Ovary (tissue), 9 donors: ENCODE measurements around the gene HERPUD2. TPM values are rescaled to one million over a fixed set of nuclear protein-coding genes. Genes with fewer than 3 reads are reported as not detected.

Experiments
- DNase-seq, 5 donors: peaks; one replicate each; pipeline ENCODE4 v3.0.0-alpha.2; 2019 to 2020
- H3K27ac ChIP-seq, 2 donors: fragments of 200-600 bp; one replicate each; pipeline versions ENCODE4 v1.5.1 to v1.8.0; 2019 to 2022
- H3K27me3 ChIP-seq: fragments of 200-600 bp; one replicate; pipeline ENCODE4 v1.8.0; 2022
- H3K36me3 ChIP-seq: fragments of 200-600 bp; sonication (generic); one replicate; pipeline ENCODE4 v1.5.1; 2019
- H3K4me1 ChIP-seq: one replicate; pipeline ENCODE4 v1.8.1; 2013; ENCODE audit warnings: mild to moderate bottlenecking, moderate library complexity; ENCODE audit not compliant: insufficient read depth
- H3K4me3 ChIP-seq: fragments of 200-600 bp; sonication (generic); one replicate; pipeline ENCODE4 v1.5.1; 2017
- H3K9me3 ChIP-seq, 2 donors: fragments of 200-600 bp in 1 of 2; sonication (generic) in 1 of 2; one replicate each; pipeline versions ENCODE4 v1.5.1 to v1.8.1; 2013 to 2019; ENCODE audit warnings: mild to moderate bottlenecking in 1 of 2, moderate library complexity in 1 of 2
- EP300 ChIP-seq: sonication (generic); formaldehyde crosslinking; IDR thresholded peaks from one replicate; pipeline ENCODE4 v1.6.1; 2017; ENCODE audit warnings: antibody characterized with exemption
- POLR2A ChIP-seq: fragments of 450-650 bp; IDR thresholded peaks from one replicate; pipeline ENCODE4 v1.6.1; 2017; ENCODE audit warnings: antibody characterized with exemption, mild to moderate bottlenecking, moderate library complexity
- WGBS, 3 donors: extraction: QIAGEN DNeasy Blood & Tissue Kit in 1 of 3; methylation state at CpG; one replicate each; pipeline versions ENCODE4 v1.1.5 to v1.1.7; 2013 to 2017; 5-methylcytosine and 5-hydroxymethylcytosine counted together
- intact Hi-C, 4 donors: fragments of 100-400 bp; cut with DNase I; formaldehyde crosslinking; loops; one replicate each; pipeline versions ENCODE4 v1.11.0 to v1.15.1; 2022 to 2023
- polyA plus RNA-seq, 2 donors: library from polyadenylated mRNA; stranded (reverse); fragments of 200-250 nt in 1 of 2; fragments of 350-450 nt in 1 of 2; fragmentation: Illumina TruSeq in 1 of 2; extraction: RNeasy Lipid Tissue Mini Kit (QIAGEN cat#74804) in 1 of 2; gene quantifications; one replicate each; pipeline ENCODE4 v1.2.3, GENCODE V29; 2013 to 2014
- total RNA-seq, 7 donors: library from RNA; depleted of rRNA in 2 of 7; stranded (reverse); fragments of >200 nt in 2 of 7; fragmentation: NEBNext Ultra II Directional in 3 of 7; extraction: Animal tissue kit (Norgen Biotek cat#: 25700) in 3 of 7; gene quantifications; one replicate each; pipeline versions ENCODE4 v1.1.0 to v1.2.4, GENCODE V29; 2016 to 2023
- TF ChIP-seq, protein P1 (sequence below), 3 donors: fragments of 450-650 bp in 2 of 3; fragments of 200-600 bp in 1 of 3; IDR thresholded peaks; one replicate each; pipeline versions ENCODE4 v1.5.1 to v1.8.0; 2016 to 2022; ENCODE audit warnings: antibody characterized with exemption in 3 of 3, mild to moderate bottlenecking in 1 of 3
- donor health status: DM: no; HTN: no; CAD: no; lungs with moderate emphysema.
- donor health status: DM: no; HTN: no; CAD: no.
- donor health status: Bipolar disorder and iron deficiency.
- donor health status: DM: yes; HTN: yes; CAD: no.
- donor health status: DM: no; HTN: no; CAD: no.
- donor health status: DM: yes; HTN: yes; CAD: no.

Gene HERPUD2
- total and polyA plus RNA-seq, 9 donors = 31.9 to 39.9 (median 38.7) TPM

DNA sequence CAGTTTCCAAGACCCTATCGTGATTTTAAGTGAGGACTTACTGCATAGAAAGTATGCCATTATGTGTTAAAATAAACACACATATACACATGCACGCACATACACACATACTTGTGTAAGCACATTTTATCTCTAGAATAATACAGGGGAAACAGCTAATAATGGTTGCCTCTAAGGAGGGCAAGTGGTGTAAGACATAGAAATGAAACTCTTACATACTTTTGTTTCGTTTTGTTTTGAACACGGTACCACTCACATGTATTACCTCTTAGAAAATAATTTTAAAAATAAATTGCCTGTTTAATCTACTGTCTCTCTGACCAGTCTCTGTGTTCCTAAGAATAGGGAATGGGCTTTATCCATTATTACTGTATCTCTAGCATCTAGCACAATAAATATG is 49.2 kb downstream of the HERPUD2 start:
- H3K27ac ChIP-seq = no peak overlapping the region
- no peak for TF ChIP-seq POLR2A
- no peak for TF ChIP-seq EP300
- TF ChIP-seq, protein P1, sequence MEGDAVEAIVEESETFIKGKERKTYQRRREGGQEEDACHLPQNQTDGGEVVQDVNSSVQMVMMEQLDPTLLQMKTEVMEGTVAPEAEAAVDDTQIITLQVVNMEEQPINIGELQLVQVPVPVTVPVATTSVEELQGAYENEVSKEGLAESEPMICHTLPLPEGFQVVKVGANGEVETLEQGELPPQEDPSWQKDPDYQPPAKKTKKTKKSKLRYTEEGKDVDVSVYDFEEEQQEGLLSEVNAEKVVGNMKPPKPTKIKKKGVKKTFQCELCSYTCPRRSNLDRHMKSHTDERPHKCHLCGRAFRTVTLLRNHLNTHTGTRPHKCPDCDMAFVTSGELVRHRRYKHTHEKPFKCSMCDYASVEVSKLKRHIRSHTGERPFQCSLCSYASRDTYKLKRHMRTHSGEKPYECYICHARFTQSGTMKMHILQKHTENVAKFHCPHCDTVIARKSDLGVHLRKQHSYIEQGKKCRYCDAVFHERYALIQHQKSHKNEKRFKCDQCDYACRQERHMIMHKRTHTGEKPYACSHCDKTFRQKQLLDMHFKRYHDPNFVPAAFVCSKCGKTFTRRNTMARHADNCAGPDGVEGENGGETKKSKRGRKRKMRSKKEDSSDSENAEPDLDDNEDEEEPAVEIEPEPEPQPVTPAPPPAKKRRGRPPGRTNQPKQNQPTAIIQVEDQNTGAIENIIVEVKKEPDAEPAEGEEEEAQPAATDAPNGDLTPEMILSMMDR (IDR thresholded peaks at IDR 0.05) = no peak
- H3K4me3 ChIP-seq = no peak overlapping the region
- no peak for DNase-seq
- intact Hi-C loops = no loop called here
- peaks cover 5% of the 10 kb centered on the region for H3K4me1 ChIP-seq
- H3K36me3 ChIP-seq = no peaks in the 10 kb centered on the region
- no peaks in the 10 kb centered on the region for H3K9me3 ChIP-seq
- WGBS, 3 donors = 72 to 83% (median 78%) methylated on average over 4 of the region's 4 CpGs
- no peaks in the 10 kb centered on the region for H3K27me3 ChIP-seq

DNA sequence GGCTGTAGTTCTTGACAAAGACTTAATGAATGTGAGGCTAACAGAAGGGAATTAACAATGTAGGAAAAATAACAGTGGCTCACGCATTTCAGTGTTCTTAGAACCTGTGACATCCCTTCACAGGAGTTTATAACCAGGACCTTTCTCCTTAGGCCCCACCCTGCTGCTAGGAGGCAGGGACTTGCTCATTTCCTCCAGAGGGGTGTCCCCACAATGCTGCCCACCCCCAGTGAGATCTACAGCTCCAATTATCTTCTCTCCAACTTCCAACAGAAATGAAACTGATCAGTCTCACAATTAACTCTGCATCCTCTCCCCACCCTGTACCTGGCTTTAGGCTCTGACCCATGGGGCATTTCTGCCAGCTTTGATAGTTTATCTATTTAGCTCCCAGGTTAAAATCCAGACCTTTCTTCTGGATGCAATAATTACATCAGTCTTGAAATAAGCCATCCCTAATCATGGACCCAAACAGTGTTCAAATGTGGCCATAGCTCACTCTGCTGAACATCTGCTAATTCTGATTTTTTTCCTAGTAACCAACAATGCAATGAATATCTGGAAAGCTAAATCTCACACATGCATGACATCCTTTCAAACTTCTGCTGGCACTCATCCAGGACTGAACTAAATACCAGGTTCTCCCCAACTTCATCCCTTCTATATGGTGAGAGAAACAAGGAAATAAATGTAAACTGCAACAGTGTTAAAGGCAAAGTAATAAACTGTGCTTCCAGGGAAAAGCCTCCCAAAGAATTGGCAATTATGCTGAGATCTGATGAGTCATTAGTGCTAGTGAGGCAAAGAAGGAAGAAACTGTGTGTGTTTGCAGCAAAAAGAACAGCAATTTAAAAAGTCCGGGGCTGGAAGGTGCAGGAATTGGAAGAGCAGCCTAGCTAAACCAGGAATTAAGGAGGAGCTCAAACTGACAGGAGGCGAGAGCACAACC is 64.6 kb downstream of the HERPUD2 start:
- TF ChIP-seq EP300 = no peak
- TF ChIP-seq, protein P1 (IDR thresholded peaks at IDR 0.05) = no peak
- no peak for TF ChIP-seq POLR2A

DNA sequence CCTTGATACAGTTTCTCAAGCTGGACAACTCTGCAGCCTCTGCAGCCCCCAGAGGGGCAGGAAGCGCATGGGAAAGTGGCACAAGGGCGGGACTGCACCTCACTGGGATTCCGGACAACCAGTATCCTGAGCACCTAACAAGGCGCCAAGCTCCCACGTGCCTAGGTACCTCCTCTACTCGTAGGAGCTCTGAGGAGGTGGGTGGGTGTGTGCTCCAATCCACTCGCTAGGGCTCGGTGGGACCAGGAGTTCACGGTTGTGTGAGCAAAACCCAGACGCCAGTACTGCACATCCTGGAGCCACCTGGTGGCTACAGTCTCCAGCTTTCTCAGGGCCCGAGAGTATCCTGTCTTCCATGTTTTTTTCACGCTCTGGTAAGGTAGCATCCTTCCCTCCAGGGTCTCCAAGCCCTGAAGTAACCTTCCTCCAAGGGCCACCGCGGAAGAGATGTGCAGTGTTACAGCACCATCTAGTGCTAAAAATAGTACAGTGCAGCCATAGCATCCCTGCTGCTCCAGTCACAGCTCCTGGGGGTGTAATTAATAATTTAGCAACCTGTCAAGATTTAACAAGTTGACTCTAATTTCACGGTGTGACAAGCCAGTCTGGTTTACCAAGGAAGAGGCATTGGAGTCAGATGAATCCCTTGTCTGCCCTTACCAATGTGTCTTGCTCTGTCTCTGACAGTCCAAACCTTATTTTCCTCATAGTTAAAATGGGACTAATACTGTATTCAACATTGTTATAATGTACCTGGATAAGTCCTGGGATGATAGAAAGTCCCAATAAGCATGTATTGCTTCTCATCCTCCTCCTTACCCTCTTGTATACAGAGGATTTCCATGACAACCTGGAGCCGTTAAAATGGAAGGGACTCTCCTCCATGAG is 70.4 kb downstream of the HERPUD2 start:
- H3K27ac ChIP-seq = no peak overlapping the region
- no peaks in the 10 kb centered on the region for H3K27me3 ChIP-seq
- H3K9me3 ChIP-seq = no peaks in the 10 kb centered on the region
- H3K4me1 ChIP-seq = peaks cover 5% of the 10 kb centered on the region
- no peaks in the 10 kb centered on the region for H3K36me3 ChIP-seq
- TF ChIP-seq, protein P1 (IDR thresholded peaks at IDR 0.05) = peak in 2 of 3 donors; percentile 30 to 47
- no peak for TF ChIP-seq POLR2A
- no peak for TF ChIP-seq EP300
- no peak overlapping the region for H3K4me3 ChIP-seq
- intact Hi-C loops = no loop called here
- WGBS, 3 donors = 33 to 45% (median 38%) methylated on average over 16 of the region's 16 CpGs
- peak in 2 of 5 donors; percentile 11 to 38 for DNase-seq

More for the DNA sequence above, 64.6 kb downstream of the HERPUD2 start:
- intact Hi-C loops = no loop called here
- Histone ChIP-seq H3K36me3 (no peaks in the 10 kb centered on the region), H3K4me3 (no peak overlapping the region), H3K4me1 (no peaks in the 10 kb centered on the region), H3K27ac (no peak overlapping the region), H3K27me3 (no peaks in the 10 kb centered on the region), H3K9me3 (no peaks in the 10 kb centered on the region)
- WGBS, 3 donors = 65 to 77% (median 71%) methylated on average over 3 of the region's 3 CpGs
- no peak for DNase-seq

DNA sequence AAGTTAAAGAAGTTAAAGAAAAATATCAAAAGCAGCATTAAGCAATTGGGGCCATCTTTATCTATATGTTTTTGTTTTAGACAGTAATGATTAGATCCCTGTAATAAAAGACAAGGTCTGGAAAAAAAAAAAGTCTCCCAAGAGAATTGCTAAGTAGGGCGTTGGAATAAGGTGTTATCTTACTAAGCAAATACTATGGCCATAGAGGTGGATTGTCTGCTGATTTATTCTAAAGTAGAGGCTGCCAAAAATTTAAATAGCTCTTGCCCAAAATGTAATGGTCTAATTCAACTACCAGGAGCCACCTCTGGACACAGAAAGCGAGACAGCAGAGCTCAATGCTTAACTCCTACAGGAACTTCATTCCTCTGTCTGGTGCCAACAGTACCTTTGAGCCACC is 71.6 kb downstream of the HERPUD2 start:
- Histone ChIP-seq H3K27ac (no peak overlapping the region), H3K4me3 (no peak overlapping the region), H3K4me1 (peaks cover 5% of the 10 kb centered on the region), H3K9me3 (no peaks in the 10 kb centered on the region), H3K27me3 (no peaks in the 10 kb centered on the region), H3K36me3 (no peaks in the 10 kb centered on the region)
- no peak for DNase-seq
- intact Hi-C loops = no loop called here
- 56 to 73% (median 72%) methylated on average over 2 of the region's 2 CpGs for WGBS, 3 donors
- no peak for TF ChIP-seq POLR2A
- no peak for TF ChIP-seq EP300
- TF ChIP-seq, protein P1 (IDR thresholded peaks at IDR 0.05) = no peak
